ENCODE data around the gene RAB11A. TPM values are rescaled to one million over a fixed set of nuclear protein-coding genes. Genes with fewer than 3 reads are reported as not detected.

The RAB11A gene
- total RNA-seq, 1 donor from 2014 or later: 71.7 TPM

DNA sequence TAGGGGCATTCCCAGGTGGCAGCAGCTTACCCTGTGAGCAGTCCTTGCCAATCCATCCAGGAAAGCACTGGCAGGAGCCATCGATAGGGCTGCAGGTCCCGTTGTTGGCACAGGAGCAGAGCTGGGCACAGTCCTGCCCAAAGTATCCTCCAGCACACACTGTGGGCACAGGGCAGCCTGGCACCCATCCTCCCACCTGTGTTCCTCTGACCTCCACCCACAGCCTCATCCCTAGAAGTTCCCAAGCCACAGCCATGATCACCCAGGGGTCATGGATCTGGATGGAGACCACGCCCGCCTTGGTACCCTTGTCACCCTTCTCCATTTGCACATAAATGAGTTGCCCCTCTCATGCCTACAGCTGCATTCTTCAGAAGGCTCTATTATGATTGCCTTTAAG lies 48.6 kb downstream of the RAB11A start:
- no peak for DNase-seq

- DNase-seq: no peak
Observed at GRCh38 chr15:65918357-65918920, 49.1 kb downstream of the RAB11A start.

- DNase-seq: no peak
Observed at GRCh38 chr15:65918945-65919344, 49.7 kb downstream of the RAB11A start.

GRCh38 chr15:65919353-65919752 lies 50.1 kb downstream of the RAB11A start:
- DNase-seq: no peak

DNA sequence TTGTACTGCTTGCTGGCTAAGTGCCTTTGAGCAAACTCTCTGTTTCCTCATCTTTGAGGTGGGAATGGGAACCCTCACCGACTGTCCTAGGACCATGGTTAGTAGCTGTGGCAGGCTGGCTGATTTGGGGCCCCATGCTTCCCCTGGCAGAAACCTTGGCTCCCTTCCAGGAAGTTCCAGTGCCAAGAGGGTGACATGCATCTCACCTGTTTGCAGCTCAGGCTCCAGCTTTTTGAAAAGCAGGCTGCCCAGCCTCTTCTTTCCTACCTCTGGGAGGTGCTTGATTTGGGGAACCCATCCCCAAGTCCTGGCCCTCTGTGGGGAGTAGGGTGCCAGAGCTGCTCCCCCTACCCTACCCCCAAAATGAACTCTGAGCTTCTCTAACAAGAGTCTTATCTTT lies 50.8 kb downstream of the RAB11A start:
- DNase-seq: no peak

DNA sequence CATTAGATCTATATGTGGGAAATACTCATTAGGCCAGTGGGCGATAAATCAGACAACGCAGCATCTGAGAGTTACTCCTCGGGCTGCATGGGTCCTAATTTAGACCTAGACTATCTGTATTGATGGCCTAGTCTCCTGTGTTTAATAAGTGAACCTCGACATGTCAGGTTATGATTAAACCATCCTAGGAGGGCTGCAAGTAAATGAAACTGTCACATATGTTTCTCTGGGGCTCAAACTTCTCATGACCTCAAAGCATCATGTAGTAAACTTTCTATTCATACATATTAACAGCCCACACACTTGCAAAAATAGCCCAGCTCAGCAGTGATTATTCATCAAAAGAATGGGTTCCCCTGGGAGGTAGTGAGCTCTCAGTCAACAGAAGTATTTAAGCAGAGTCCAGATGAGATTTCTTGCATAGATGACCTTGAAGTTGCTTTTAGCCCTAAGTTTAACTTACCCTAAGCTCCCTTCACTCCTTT lies 51.6 kb downstream of the RAB11A start:
- DNase-seq: no peak

- no peak for DNase-seq
Observed at GRCh38 chr15:65921780-65922179, 52.5 kb downstream of the RAB11A start.

DNA sequence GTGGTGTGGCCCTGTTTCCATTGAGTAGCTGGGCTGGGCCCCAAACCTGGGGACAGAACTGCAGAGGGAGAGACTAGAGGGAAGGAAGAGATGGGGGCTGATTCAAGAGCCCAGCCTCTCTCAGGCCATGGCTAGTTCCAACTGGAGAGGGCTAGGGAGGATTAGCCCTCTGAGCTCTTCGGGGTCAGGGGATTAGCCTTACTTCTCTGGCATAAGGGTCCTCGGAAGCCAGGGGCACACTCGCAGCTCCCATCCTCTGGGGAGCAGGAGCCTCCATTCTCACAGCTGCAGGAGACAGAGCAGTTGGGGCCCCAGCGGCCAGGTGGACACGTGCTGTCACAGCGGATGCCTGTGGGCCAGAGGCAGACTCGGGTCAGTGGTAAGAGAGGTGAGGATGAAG lies 53.3 kb downstream of the RAB11A start:
- DNase-seq: no peak

GRCh38 chr15:65923264-65923663 lies 54.0 kb downstream of the RAB11A start:
- no peak for DNase-seq

DNA sequence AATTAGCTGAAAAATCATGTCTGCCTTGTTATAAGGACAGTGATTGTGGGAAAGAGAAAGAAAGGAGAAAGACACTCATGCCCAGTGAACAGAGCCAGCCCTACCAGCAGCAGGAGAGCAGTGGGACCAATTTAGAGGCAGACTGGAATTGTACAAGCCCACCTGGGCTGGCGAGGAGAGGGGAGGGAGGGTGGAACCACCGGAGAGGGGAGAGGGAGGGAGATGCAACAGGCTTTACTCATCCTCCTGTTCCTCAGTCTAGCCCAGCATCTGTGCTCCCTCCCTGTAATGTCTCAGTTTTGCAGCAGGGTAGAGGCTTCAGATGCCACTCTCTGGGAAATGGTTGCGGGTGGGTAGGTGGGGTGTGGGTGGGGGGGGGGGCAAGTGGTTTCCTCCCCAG lies 54.7 kb downstream of the RAB11A start:
- no peak for DNase-seq

- DNase-seq: no peak
Observed at GRCh38 chr15:65925338-65925737, 56.0 kb downstream of the RAB11A start.

DNA sequence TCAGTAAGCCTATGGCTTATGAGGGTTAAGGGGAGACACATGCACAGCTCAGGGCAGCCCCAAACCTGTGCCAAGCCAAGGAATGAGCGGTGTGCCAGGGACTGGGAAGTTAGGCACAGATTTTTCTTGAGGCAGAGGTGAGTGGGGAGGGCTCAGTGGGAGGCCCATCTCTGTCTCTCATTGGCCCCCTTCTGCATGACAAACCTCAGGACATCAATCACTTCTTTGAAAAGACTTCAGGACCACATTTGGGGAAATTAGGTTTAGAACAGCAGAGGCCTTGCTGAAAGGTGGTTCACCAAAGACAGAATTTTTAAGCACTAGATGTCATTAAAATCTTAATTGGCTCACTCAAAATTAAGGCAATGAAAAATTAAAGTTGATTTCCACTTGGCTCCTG lies 57.2 kb downstream of the RAB11A start:
- DNase-seq: no peak

GRCh38 chr15:65926899-65927298 lies 57.6 kb downstream of the RAB11A start:
- DNase-seq: no peak

DNA sequence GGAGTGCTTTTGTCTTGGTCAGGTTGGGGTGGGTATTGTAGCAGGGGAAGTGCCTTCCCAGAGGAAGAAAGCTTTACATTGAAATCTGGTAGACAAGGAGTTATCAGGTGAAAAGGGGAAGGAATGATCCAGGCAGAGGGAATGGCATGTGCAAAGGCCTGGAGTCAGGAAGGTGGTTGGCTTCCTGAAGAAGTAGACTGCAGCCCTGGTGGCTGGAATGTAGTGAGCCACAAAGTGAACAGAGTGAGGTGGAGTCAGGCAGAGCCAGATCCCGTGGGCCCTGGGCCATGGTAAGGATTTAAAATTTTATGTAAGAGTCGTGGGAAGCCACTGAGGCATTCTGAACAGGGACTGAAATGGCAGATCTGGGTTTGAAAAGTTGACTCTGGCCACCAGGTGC lies 58.3 kb downstream of the RAB11A start:
- no peak for DNase-seq

DNA sequence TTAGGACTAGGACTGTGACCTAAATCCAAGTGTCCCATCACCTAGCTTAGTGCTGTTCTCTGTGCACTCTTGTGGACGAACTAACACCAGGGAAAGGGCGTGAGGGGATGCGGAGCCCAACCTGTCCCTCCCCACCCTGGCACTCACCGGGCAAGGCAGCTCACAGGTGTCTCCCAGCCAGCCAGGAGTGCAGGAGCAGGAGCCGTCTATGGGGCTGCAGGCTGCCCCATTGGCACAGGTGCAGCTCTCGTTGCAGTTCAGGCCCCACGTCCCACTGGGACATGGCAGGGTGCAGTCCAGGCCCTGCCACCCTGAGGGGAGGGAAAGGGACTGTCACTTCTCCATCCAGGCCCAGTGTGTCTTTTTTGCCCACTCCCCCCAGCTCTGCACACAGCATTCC lies 60.3 kb downstream of the RAB11A start:
- DNase-seq: no peak

GRCh38 chr15:65930134-65930533 lies 60.8 kb downstream of the RAB11A start:
- no peak for DNase-seq

GRCh38 chr15:65931221-65931620 lies 61.9 kb downstream of the RAB11A start:
- DNase-seq: no peak

DNA sequence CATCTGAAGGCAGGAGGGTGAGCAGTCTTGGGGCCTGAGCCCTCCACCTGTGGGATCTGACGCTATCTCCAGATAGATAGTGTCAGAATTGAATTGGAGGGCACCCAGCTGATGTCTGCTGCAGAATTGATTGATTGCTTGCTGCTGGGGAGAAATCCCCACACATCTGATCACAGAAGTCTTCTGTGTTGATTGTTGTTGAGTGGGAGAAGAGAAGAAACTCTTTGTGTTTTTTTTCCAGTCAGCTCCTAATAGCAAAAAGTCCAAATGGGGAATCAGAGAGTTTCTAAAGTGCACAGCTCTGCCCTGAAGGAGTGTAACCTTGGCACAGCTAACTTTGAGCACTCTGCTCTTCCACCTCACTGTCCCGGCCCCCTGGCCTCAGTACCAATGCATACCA lies 66.1 kb downstream of the RAB11A start:
- DNase-seq: no peak

GRCh38 chr15:65936282-65936681 lies 67.0 kb downstream of the RAB11A start:
- no peak for DNase-seq

- DNase-seq: no peak
Observed at GRCh38 chr15:65937054-65937453, 67.8 kb downstream of the RAB11A start.

DNA sequence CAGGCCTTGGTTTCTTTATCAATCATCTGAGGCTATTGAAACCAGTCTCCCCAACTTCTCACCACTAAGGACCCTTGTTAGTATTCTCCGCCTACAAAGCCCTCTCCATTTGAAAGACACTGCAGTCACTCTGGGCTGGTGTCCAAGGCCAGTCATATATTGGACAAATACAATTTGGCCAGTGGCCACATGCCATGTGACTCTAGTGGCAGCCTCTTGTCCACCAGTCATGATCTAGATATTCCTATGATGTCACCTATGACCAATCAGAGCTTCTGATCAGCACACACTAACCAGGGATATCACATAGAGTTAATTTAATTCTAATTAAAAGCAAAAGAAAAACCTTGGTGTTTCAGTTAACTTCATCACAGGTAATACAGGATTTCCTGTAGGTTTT lies 68.2 kb downstream of the RAB11A start:
- no peak for DNase-seq

- no peak for DNase-seq
Observed at GRCh38 chr15:65938604-65939003, 69.3 kb downstream of the RAB11A start.

- no peak for DNase-seq
Observed at GRCh38 chr15:65939901-65940617, 70.8 kb downstream of the RAB11A start.

- no peak for DNase-seq
Observed at GRCh38 chr15:65940618-65940909, 71.3 kb downstream of the RAB11A start.
